ENCODE results near the gene TC2N. TPM values are rescaled to one million over a fixed set of nuclear protein-coding genes. Genes with fewer than 3 reads are reported as not detected.
A peak's percentile ranks its signal among the peaks of the same experiment; 100 is the strongest.

TC2N gene
- total and polyA plus RNA-seq, 2 donors (not counting 1 experiment from before 2014, with no cell fraction given): 3.7 to 10.4 TPM

- peak overlapping the region; percentile 83 for H2AFZ ChIP-seq (ENCODE audit: insufficient read depth, low read depth, low read length, poor library complexity, severe bottlenecking)
- no peaks in the 10 kb centered on the region for H4K20me1 ChIP-seq (ENCODE audit: control insufficient read depth, insufficient read depth, low read length, poor library complexity, severe bottlenecking)
- peaks cover 6 to 7% (median 6%) of the 10 kb centered on the region in 3 donors for H3K9me3 ChIP-seq (ENCODE audit: control extremely low read depth in 1 of 3, control insufficient read depth in 2 of 3, insufficient read depth in 1 of 3, low read length in 2 of 3)
- Mint-ChIP-seq H3K4me3 (peak overlapping the region; percentile 92), H3K4me1 (peaks cover 37% of the 10 kb centered on the region), H3K27ac (peak overlapping the region; percentile 77), H3K9me3 (ENCODE audit: insufficient read depth) (peaks cover 3% of the 10 kb centered on the region), H3K27me3 (peaks cover 12% of the 10 kb centered on the region)
- H3K4me2 ChIP-seq (replicated peaks; ENCODE audit: low read depth, low read length, poor library complexity, severe bottlenecking): peak overlapping the region; percentile 92
- ATAC-seq (ENCODE audit: low read depth) (peak; percentile 93), DNase-seq (peak; percentile 91)
- TF ChIP-seq EZH2 (IDR thresholded peaks at IDR 0.05; ENCODE audit: borderline replicate concordance, insufficient read depth, low read depth, low read length, poor library complexity, severe bottlenecking) (no peak), CTCF (IDR thresholded peaks at IDR 0.05) (peak; percentile 25)
- intact Hi-C loops (cut with micrococcal nuclease): loop anchor here (1.0 to 10.0 kb wide), 5 partner anchors 18 to 771 kb away; partner anchors contain the start of genes PPP4R3A and RPS6KA5
- H3K9ac ChIP-seq (ENCODE audit: low read length): peak overlapping the region; percentile 71
- H3K79me2 ChIP-seq (ENCODE audit: control insufficient read depth, insufficient read depth, low read length): peaks cover 3% of the 10 kb centered on the region
- H3K27me3 ChIP-seq (replicated peaks in 1 of 4; ENCODE audit: control extremely low read depth in 1 of 4, control insufficient read depth in 3 of 4, insufficient read depth in 4 of 4, low read length in 3 of 4): peaks cover 0 to 30% (median 3%) of the 10 kb centered on the region in 4 experiments
- H3K4me1 ChIP-seq (ENCODE audit: control insufficient read depth in 2 of 2, insufficient read depth in 2 of 2, low read length in 2 of 2): peaks cover 30 to 35% of the 10 kb centered on the region in 2 donors
- H3K36me3 ChIP-seq (replicated peaks in 1 of 2; ENCODE audit: control extremely low read depth in 1 of 2, control insufficient read depth in 1 of 2, extremely low read depth in 1 of 2, insufficient read depth in 2 of 2, low read length in 1 of 2): no peaks in the 10 kb centered on the region
- 1% methylated on average over 74 of the region's 84 CpGs for WGBS (ENCODE audit: insufficient coverage)
- ChIA-PET POLR2A (interaction anchor here (0.9 kb wide), 1 partner anchor 12 kb away, joined by 3 read pairs; no protein-coding TSS in a partner anchor), CTCF (interaction anchor here (0.5 to 1.3 kb wide), 4 partner anchors 122 to 1354 kb away, joined by 3 to 4 read pairs (median 4); no protein-coding TSS in a partner anchor)
- peak overlapping the region; percentile 47 to 77 (median 58) for H3K4me3 ChIP-seq (ENCODE audit: control extremely low read depth in 1 of 5, extremely low read depth in 1 of 5, insufficient read depth in 1 of 5, low read depth in 2 of 5, low read length in 4 of 5)
- peak overlapping the region in 1 of 2 donors; percentile 45 for H3K27ac ChIP-seq (ENCODE audit: low read length in 2 of 2)
Observed at GRCh38 chr14:91835920-91836843, 31.2 kb downstream of the TC2N start.
